ENCODE results near the gene HBM.

The HBM gene

GRCh38 chr16:189604-190186 lies 23.9 kb downstream of the HBM start:
- Histone ChIP-seq H3K36me3 (replicated peaks; ENCODE audit: low read depth, low read length) (peaks cover 37% of the 10 kb centered on the region), H3K9ac (ENCODE audit: low read length) (no peak overlapping the region), H3K4me3 (ENCODE audit: low read length) (no peak overlapping the region), H3K27ac (ENCODE audit: low read length) (no peak overlapping the region), H4K20me1 (ENCODE audit: insufficient read depth, low read length) (no peaks in the 10 kb centered on the region), H2AFZ (ENCODE audit: low read depth, low read length) (no peak overlapping the region), H3K27me3 (ENCODE audit: low read depth, low read length) (no peaks in the 10 kb centered on the region), H3K4me1 (ENCODE audit: low read length) (no peaks in the 10 kb centered on the region), H3K79me2 (ENCODE audit: low read length) (no peaks in the 10 kb centered on the region), H3K9me3 (ENCODE audit: insufficient read depth, low read length) (no peaks in the 10 kb centered on the region), H3K4me2 (ENCODE audit: low read length) (no peak overlapping the region)
- TF ChIP-seq EZH2phosphoT487 (IDR thresholded peaks at IDR 0.05; ENCODE audit: low read depth) (no peak), CTCF (IDR thresholded peaks at IDR 0.05; ENCODE audit: low read depth, low read length) (no peak)

GRCh38 chr16:191831-192230 lies 26.1 kb downstream of the HBM start:
- TF ChIP-seq CTCF (IDR thresholded peaks at IDR 0.05; ENCODE audit: low read depth, low read length) (no peak), EZH2phosphoT487 (IDR thresholded peaks at IDR 0.05; ENCODE audit: low read depth) (no peak)
- Histone ChIP-seq H3K9me3 (ENCODE audit: insufficient read depth, low read length) (no peaks in the 10 kb centered on the region), H3K4me2 (ENCODE audit: low read length) (no peak overlapping the region), H3K36me3 (replicated peaks; ENCODE audit: low read depth, low read length) (peaks cover 45% of the 10 kb centered on the region), H3K9ac (ENCODE audit: low read length) (no peak overlapping the region), H3K27me3 (ENCODE audit: low read depth, low read length) (no peaks in the 10 kb centered on the region), H4K20me1 (ENCODE audit: insufficient read depth, low read length) (no peaks in the 10 kb centered on the region), H3K27ac (ENCODE audit: low read length) (no peak overlapping the region), H3K79me2 (ENCODE audit: low read length) (no peaks in the 10 kb centered on the region), H2AFZ (ENCODE audit: low read depth, low read length) (no peak overlapping the region), H3K4me1 (ENCODE audit: low read length) (no peaks in the 10 kb centered on the region), H3K4me3 (ENCODE audit: low read length) (no peak overlapping the region)

GRCh38 chr16:192686-193085 lies 26.9 kb downstream of the HBM start:
- Histone ChIP-seq H2AFZ (ENCODE audit: low read depth, low read length) (no peak overlapping the region), H3K4me1 (ENCODE audit: low read length) (no peaks in the 10 kb centered on the region), H3K27me3 (ENCODE audit: low read depth, low read length) (no peaks in the 10 kb centered on the region), H4K20me1 (ENCODE audit: insufficient read depth, low read length) (no peaks in the 10 kb centered on the region), H3K4me3 (ENCODE audit: low read length) (no peak overlapping the region), H3K4me2 (ENCODE audit: low read length) (no peak overlapping the region), H3K27ac (ENCODE audit: low read length) (no peak overlapping the region), H3K9me3 (ENCODE audit: insufficient read depth, low read length) (no peaks in the 10 kb centered on the region), H3K9ac (ENCODE audit: low read length) (no peak overlapping the region), H3K79me2 (ENCODE audit: low read length) (no peaks in the 10 kb centered on the region), H3K36me3 (replicated peaks; ENCODE audit: low read depth, low read length) (peaks cover 44% of the 10 kb centered on the region)
- TF ChIP-seq EZH2phosphoT487 (IDR thresholded peaks at IDR 0.05; ENCODE audit: low read depth) (no peak), CTCF (IDR thresholded peaks at IDR 0.05; ENCODE audit: low read depth, low read length) (no peak)

- no peaks in the 10 kb centered on the region for H3K27me3 ChIP-seq (ENCODE audit: low read depth, low read length)
- TF ChIP-seq CTCF (IDR thresholded peaks at IDR 0.05; ENCODE audit: low read depth, low read length): no peak
- no peak for TF ChIP-seq EZH2phosphoT487 (IDR thresholded peaks at IDR 0.05; ENCODE audit: low read depth)
- H3K79me2 ChIP-seq (ENCODE audit: low read length): no peaks in the 10 kb centered on the region
- no peaks in the 10 kb centered on the region for H3K4me1 ChIP-seq (ENCODE audit: low read length)
- no peak overlapping the region for H2AFZ ChIP-seq (ENCODE audit: low read depth, low read length)
- H3K4me3 ChIP-seq (ENCODE audit: low read length): no peak overlapping the region
- no peak overlapping the region for H3K9ac ChIP-seq (ENCODE audit: low read length)
- no peaks in the 10 kb centered on the region for H4K20me1 ChIP-seq (ENCODE audit: insufficient read depth, low read length)
- H3K36me3 ChIP-seq (replicated peaks; ENCODE audit: low read depth, low read length): peaks cover 45% of the 10 kb centered on the region
- H3K4me2 ChIP-seq (ENCODE audit: low read length): no peak overlapping the region
- H3K27ac ChIP-seq (ENCODE audit: low read length): no peak overlapping the region
- no peaks in the 10 kb centered on the region for H3K9me3 ChIP-seq (ENCODE audit: insufficient read depth, low read length)
These were observed 27.7 kb downstream of the HBM start for GRCh38 chr16:193441-193840.

Data from OCI-LY3 (cell line).